GM19372 (cell line): ENCODE measurements around the gene RAB1B.

Experiments used
- ATAC-seq: cut with Tn5 transposase; IDR thresholded peaks from one replicate; pipeline ENCODE4 v1.9.1; 2021; ENCODE audit warnings: mild to moderate bottlenecking, low read depth, moderate library complexity; ENCODE audit not compliant: unreplicated experiment

RAB1B gene

GRCh38 chr11:66268244-66268951, at the start of gene RAB1B:
Gene RAB1B, plus strand, starts transcription at chr11:66268639. Its CDS starts 41 bp downstream, at chr11:66268680.
- peak; percentile 81 for ATAC-seq

- no peak for ATAC-seq
These were observed 49.4 kb upstream of the RAB1B start for GRCh38 chr11:66218846-66219620.

- ATAC-seq = no peak
These were observed 48.4 kb upstream of the RAB1B start for GRCh38 chr11:66219846-66220565.

- no peak for ATAC-seq
These were observed 47.9 kb upstream of the RAB1B start for GRCh38 chr11:66220566-66220935.

GRCh38 chr11:66221012-66221411, 47.4 kb upstream of the RAB1B start:
- no peak for ATAC-seq

GRCh38 chr11:66221726-66222236, 46.7 kb upstream of the RAB1B start:
- ATAC-seq = no peak

GRCh38 chr11:66222358-66223149, 45.9 kb upstream of the RAB1B start:
- ATAC-seq = peak; percentile 95

- ATAC-seq = no peak
These were observed 44.1 kb upstream of the RAB1B start for GRCh38 chr11:66224226-66224855.

- no peak for ATAC-seq
These were observed 43.4 kb upstream of the RAB1B start for GRCh38 chr11:66225066-66225465.

GRCh38 chr11:66226101-66226500, 42.3 kb upstream of the RAB1B start:
- ATAC-seq = no peak

GRCh38 chr11:66227700-66228099, 40.7 kb upstream of the RAB1B start:
- ATAC-seq = no peak

GRCh38 chr11:66228521-66228920, 39.9 kb upstream of the RAB1B start:
- ATAC-seq = no peak

- ATAC-seq = no peak
These were observed 38.3 kb upstream of the RAB1B start for GRCh38 chr11:66230156-66230555.

- ATAC-seq = no peak
These were observed 37.5 kb upstream of the RAB1B start for GRCh38 chr11:66230978-66231377.

GRCh38 chr11:66231561-66231960, 36.9 kb upstream of the RAB1B start:
- ATAC-seq = no peak

GRCh38 chr11:66232769-66233168, 35.7 kb upstream of the RAB1B start:
- no peak for ATAC-seq

- no peak for ATAC-seq
These were observed 35.1 kb upstream of the RAB1B start for GRCh38 chr11:66233301-66233700.

GRCh38 chr11:66235141-66235540, 33.3 kb upstream of the RAB1B start:
- ATAC-seq = no peak

- no peak for ATAC-seq
These were observed 30.6 kb upstream of the RAB1B start for GRCh38 chr11:66237867-66238266.
